ENCODE data around the gene MRPL33. TPM values are rescaled to one million over a fixed set of nuclear protein-coding genes. Genes with fewer than 3 reads are reported as not detected.

The MRPL33 gene
- polyA plus RNA-seq, 1 of the 3 experiments (the other 2 are of a cell fraction) = 132 TPM

- H3K9ac ChIP-seq = no peak overlapping the region
- no peak overlapping the region for H3K4me3 ChIP-seq (ENCODE audit: low read depth in 2 of 2, low read length in 1 of 2)
- H3K36me3 ChIP-seq (replicated peaks in 1 of 2; ENCODE audit: control insufficient read depth in 1 of 2, insufficient read depth in 2 of 2, low read length in 1 of 2) = no peaks in the 10 kb centered on the region
- no peak overlapping the region for H2AFZ ChIP-seq (ENCODE audit: low read depth)
- no peak overlapping the region for H3K4me2 ChIP-seq
- H3F3A ChIP-seq (replicated peaks; ENCODE audit: insufficient read depth) = no peaks in the 10 kb centered on the region
- H3K4me1 ChIP-seq (ENCODE audit: control insufficient read depth in 1 of 2, insufficient read depth in 2 of 2, low read depth in 1 of 2, low read length in 1 of 2) = peaks cover 0 to 19% of the 10 kb centered on the region in 2 experiments; a peak in 2 of 4 replicates
- ChIA-PET CTCF (interaction anchor here (0.6 to 6.0 kb wide), 15 partner anchors 8 to 658 kb away, joined by 3 to 52 read pairs (median 4); partner anchors contain the start of gene FOSL2), POLR2A (interaction anchor here (0.7 to 1.3 kb wide), 3 partner anchors 9 to 618 kb away, joined by 3 read pairs; no protein-coding TSS in a partner anchor)
- peak overlapping the region in 1 of 2 experiments; percentile 92; a peak in 2 of 4 replicates for H3K27ac ChIP-seq (ENCODE audit: low read depth in 2 of 2, low read length in 1 of 2)
- no peaks in the 10 kb centered on the region for H3K27me3 ChIP-seq (ENCODE audit: insufficient read depth)
- no peaks in the 10 kb centered on the region for H4K20me1 ChIP-seq (ENCODE audit: insufficient read depth)
- no peaks in the 10 kb centered on the region for H3K79me2 ChIP-seq (ENCODE audit: insufficient read depth)
- H3K9me3 ChIP-seq = no peaks in the 10 kb centered on the region
- H3K9me2 ChIP-seq = no peaks in the 10 kb centered on the region
- no peak for TF ChIP-seq EZH2phosphoT487 (IDR thresholded peaks at IDR 0.05; ENCODE audit: borderline replicate concordance, low read depth)
- no peak for TF ChIP-seq ELF1 (IDR thresholded peaks at IDR 0.05)
- TF ChIP-seq FOXJ3 (CRISPR knock-in tag; IDR thresholded peaks at IDR 0.05) = peak; percentile 78
- peak; percentile 41; the same call in 1 of the 2 replicates for TF ChIP-seq MXI1 (IDR thresholded peaks at IDR 0.05; ENCODE audit: low read depth, low read length)
- TF ChIP-seq TCF12 (IDR thresholded peaks at IDR 0.05) = peak; percentile 20; the same call in 1 of the 2 replicates
- TF ChIP-seq RCOR1 (IDR thresholded peaks at IDR 0.05; ENCODE audit: low read length) = peak; percentile 86
- TF ChIP-seq EP300 (IDR thresholded peaks at IDR 0.05; ENCODE audit: borderline replicate concordance in 1 of 2, low read depth in 1 of 2, low read length in 1 of 2) = peak in 1 of 2 experiments; percentile 88; a peak in 2 of 4 replicates
- TF ChIP-seq CHD2 (IDR thresholded peaks at IDR 0.05; ENCODE audit: low read length, partially characterized antibody) = peak; percentile 82
- TF ChIP-seq GATA2 (CRISPR knock-in tag; IDR thresholded peaks at IDR 0.05) = peak; percentile 63
- TF ChIP-seq POLR2AphosphoS5 (IDR thresholded peaks at IDR 0.05; ENCODE audit: low read depth, low read length) = 0 out of 2 replicates have a peak, but pooled peaks have one; percentile 13
- TF ChIP-seq RAD21 (IDR thresholded peaks at IDR 0.05; ENCODE audit: low read length) = peak; percentile 36; the same call in 1 of the 2 replicates
- TF ChIP-seq REST (IDR thresholded peaks at IDR 0.05; ENCODE audit: low read depth, low read length) = no peak
- DNase-seq = peak; percentile 94
- WGBS (ENCODE audit: low lambda C conversion rate) = 55% methylated on average over 7 of the region's 7 CpGs
These were observed 33.7 kb upstream of the MRPL33 start for GRCh38 chr2:27737676-27738348.

Data from SK-N-SH (cell line).